ENCODE results near the gene HEATR5A. TPM values are rescaled to one million over a fixed set of nuclear protein-coding genes. Genes with fewer than 3 reads are reported as not detected.

The HEATR5A gene
- 17.2 and 29.2 TPM in 2 replicates for total RNA-seq

GRCh38 chr14:31420319-31421111, at the start of gene HEATR5A:
HEATR5A (minus strand) TSS chr14:31420550; CDS start chr14:31402975, 17,575 bp downstream.

GRCh38 chr14:31456841-31457664, 36.7 kb upstream of the HEATR5A start, which contains the start of gene DTD2:
DTD2 (minus strand) TSS chr14:31457506; CDS start chr14:31457393, 113 bp downstream.

Other genes starting within 250 kb of the HEATR5A start
- gene HECTD1, start 212.8 kb downstream of the HEATR5A start, total RNA-seq = 128 and 136 TPM in 2 replicates
- 24.0 and 31.9 TPM in 2 replicates for gene DTD2, start 37.0 kb upstream of the HEATR5A start, total RNA-seq
- gene GPR33, start 67.5 kb upstream of the HEATR5A start, total RNA-seq = not detected in 2 replicates
- 6.2 and 6.6 TPM in 2 replicates for gene NUBPL, start 140.9 kb upstream of the HEATR5A start, total RNA-seq